GM18861 (cell line): ENCODE measurements around the gene PNPLA7.
A peak's percentile ranks its signal among the peaks of the same experiment; 100 is the strongest.
"Not testable (repeated sequence)": the region's sequence is repeated elsewhere in the genome, so short reads cannot be mapped to it uniquely, and the experiment has no call there.

Experiments used
- ATAC-seq: cut with Tn5 transposase; IDR thresholded peaks from one replicate; pipeline ENCODE4 v1.9.1; 2021; ENCODE audit not compliant: unreplicated experiment

Gene PNPLA7

DNA sequence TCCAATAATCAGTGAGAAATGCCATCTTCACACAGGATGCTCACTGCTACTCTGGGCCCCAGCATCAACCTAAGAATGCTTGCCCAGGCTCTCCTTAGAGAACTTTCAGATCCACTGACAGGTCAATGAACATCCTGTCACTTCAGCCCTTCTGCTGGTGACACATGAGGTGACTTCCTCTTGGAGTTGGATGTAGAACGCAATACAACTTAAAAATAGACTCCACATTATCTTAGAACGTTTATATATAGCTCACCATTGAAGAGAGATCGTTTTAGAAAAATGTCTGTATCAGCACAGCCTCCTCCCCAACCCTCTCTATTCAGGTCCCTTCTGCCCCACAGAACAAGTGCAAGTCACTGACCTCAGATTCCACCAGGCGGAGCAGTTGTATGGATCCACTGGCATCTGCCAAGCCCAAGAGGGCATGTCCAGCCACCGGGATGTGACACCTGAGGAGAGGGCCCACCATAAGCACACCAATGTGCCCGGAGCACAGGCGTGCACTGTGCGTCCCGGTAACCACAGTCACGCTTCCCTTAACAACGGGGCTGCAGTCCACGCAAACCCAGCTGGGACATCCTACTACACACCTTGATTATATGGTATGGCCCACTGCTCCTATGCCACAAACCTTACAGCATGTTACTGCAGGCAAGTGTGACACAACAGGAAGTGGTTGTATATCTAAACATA, 25.7 kb upstream of the PNPLA7 start:
- no peak for ATAC-seq

- no peak for ATAC-seq
These were observed 25.1 kb upstream of the PNPLA7 start for GRCh38 chr9:137575364-137575715.

GRCh38 chr9:137574192-137574591, 24.0 kb upstream of the PNPLA7 start:
- no peak for ATAC-seq

- ATAC-seq = no peak
These were observed 20.4 kb upstream of the PNPLA7 start for GRCh38 chr9:137570566-137570965.

- no peak for ATAC-seq
These were observed 19.5 kb upstream of the PNPLA7 start for GRCh38 chr9:137569609-137570203.

GRCh38 chr9:137568445-137568844, 18.2 kb upstream of the PNPLA7 start:
- not testable (repeated sequence) for ATAC-seq

GRCh38 chr9:137564817-137565411, 14.7 kb upstream of the PNPLA7 start:
- no peak for ATAC-seq

DNA sequence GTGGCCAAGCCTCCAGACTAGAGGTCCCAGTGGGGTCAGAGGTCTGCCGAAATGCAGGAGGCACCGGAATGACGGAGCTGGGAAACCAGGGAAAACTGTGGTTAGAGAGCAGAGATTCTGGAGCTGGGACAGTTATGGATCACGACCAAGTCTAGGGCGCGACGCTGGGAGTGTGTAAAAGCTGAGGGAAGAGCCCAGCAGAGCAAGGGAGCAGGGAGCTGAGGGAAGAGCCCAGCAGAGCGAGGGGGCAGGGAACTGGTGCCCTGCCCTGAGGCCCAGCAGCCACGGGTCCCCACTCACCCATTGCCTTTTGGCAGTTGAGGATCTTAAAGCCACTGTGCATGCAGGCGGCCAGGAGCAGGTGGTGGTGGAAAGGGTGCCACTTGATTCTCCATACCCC, 13.9 kb upstream of the PNPLA7 start:
- ATAC-seq = no peak

- ATAC-seq = no peak
These were observed 7.9 kb upstream of the PNPLA7 start for GRCh38 chr9:137558127-137558526.

- no peak for ATAC-seq
These were observed 6.1 kb upstream of the PNPLA7 start for GRCh38 chr9:137556069-137556838.

DNA sequence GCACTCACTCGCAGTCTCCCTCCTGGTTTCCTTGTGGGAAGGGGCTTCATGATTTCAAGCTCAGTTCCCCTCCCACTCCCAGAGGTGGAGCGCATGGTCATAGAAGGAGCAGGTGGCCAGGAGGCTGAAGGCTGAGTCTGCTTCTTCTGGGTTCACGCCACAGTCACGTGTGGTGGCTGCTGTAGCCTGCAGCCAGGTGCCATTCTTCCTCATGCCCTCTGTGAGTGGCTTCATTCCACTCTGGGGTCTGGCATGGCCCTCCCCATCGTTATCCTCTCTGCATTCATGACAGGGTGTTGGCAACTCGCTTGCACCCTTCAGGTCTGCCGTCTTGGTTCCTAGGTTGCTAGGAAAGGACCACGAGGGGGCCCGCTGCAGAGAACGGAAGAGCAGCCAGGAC, 5.0 kb upstream of the PNPLA7 start:
- ATAC-seq = no peak

GRCh38 chr9:137554349-137554748, 4.1 kb upstream of the PNPLA7 start:
- no peak for ATAC-seq

DNA sequence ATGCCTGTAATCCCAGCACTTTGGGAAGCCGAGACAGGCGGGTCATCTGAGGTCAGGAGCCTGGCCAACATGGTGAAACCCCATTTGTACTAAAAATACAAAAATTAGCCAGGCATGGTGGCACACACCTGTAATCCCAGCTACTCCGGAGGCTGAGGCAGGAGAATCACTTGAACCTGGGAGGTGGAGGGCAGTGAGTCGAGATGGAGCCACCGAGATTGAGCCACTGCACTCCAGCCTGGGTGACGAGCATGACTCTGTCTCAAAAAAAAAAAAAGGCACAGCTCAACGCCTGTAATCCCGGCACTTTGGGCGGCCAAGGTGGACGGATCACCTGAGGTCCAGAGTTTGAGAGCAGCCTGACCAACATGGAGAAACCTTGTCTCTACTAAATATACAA, 3.5 kb upstream of the PNPLA7 start:
- not testable (repeated sequence) for ATAC-seq

DNA sequence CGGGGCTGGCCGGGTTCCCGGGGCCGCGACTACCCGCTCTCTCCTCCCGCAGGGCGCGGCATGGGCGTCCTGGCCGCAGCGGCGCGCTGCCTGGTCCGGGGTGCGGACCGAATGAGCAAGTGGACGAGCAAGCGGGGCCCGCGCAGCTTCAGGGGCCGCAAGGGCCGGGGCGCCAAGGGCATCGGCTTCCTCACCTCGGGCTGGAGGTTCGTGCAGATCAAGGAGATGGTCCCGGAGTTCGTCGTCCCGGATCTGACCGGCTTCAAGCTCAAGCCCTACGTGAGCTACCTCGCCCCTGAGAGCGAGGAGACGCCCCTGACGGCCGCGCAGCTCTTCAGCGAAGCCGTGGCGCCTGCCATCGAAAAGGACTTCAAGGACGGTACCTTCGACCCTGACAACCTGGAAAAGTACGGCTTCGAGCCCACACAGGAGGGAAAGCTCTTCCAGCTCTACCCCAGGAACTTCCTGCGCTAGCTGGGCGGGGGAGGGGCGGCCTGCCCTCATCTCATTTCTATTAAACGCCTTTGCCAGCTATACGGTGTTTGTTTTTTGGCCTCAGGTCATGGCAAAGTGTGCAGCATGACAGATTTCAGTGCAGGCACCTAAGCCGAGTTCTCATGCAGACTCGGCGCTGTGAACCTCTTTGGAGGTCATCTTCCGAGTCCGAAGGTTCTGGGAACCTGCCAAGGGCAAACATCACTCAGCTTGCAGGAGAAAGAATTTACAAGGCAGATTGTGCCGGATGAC, 2.0 kb upstream of the PNPLA7 start:
- no peak for ATAC-seq

- ATAC-seq = peak; percentile 76
These were observed 1.2 kb upstream of the PNPLA7 start, which contains the start of gene MRPL41 for GRCh38 chr9:137551264-137552021. MRPL41 (plus strand) TSS chr9:137551879; CDS start chr9:137552082, 203 bp downstream.

GRCh38 chr9:137550958-137551263, 709 bp upstream of the PNPLA7 start:
- ATAC-seq = not testable (repeated sequence)

- no peak for ATAC-seq
These were observed 2.3 kb downstream of the PNPLA7 start for GRCh38 chr9:137547687-137548543.

DNA sequence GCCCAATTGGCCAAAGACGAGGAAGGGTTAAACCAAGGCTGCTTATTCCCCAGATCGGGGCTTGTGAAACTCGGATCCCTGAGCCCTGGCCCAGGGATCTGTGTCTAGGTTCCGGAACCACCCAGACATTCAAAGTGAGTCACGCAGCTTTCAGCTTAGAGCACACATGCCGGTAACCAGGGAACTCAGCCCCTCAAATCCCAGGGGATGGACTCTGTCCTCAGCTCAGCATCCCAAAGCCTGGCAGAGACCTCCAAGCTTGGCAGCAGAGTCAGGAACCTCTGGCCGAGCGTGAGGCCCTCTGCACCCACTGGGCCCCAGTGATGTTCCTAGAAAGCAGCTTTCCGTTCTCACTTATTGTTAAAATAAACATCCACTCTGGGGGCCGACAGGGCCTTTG, 5.1 kb downstream of the PNPLA7 start:
- ATAC-seq = no peak

DNA sequence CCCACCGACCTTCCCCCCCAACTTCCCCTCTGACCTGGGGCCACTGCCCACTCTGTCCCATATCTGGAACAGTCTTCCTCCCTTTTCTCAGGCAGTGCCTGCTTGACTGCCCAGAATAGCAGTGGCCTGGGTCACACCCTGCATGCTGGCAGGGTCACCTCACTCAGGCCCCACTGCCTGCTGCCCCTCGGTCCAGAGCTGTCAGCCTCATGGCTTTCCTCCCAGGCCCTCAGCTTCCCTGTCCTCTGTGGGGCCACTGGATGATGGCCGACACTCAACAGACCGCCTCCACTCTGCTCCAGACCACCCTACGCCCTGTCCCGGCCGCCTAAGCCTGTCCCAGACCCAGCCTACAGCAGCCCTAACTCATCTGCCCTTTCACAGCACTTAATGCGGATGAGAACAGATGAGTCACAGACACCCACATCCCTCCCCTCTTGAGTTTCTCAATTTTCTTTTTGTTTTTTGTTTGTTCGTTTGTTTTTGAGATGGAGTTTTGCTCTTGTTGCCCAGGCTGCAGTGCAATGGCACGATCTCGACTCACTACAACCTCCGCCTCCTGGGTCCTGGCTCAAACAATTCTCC, 5.9 kb downstream of the PNPLA7 start:
- no peak for ATAC-seq
